SU-DHL-6 (cell line): ENCODE measurements around the gene AGBL4.
"Not testable (repeated sequence)": the region's sequence is repeated elsewhere in the genome, so short reads cannot be mapped to it uniquely, and the experiment has no call there.

Source experiments
- EZH2phosphoT487 ChIP-seq: fragments of 200-600 bp; sonication (generic), shearing (Covaris generic); conservative IDR thresholded peaks from 2 replicates; pipeline ENCODE4 v1.6.1; 2018; ENCODE audit warnings: mild to moderate bottlenecking, antibody characterized with exemption, low read length, moderate library complexity, mixed read lengths
- TF ChIP-seq, protein P1 (sequence below): fragments of 200-600 bp; sonication (generic); IDR thresholded peaks from one replicate; pipeline ENCODE4 v1.5.1; 2017; ENCODE audit warnings: antibody characterized with exemption, mild to moderate bottlenecking, low read length, moderate library complexity; ENCODE audit not compliant: insufficient read depth, poor library complexity, severe bottlenecking

DNA sequence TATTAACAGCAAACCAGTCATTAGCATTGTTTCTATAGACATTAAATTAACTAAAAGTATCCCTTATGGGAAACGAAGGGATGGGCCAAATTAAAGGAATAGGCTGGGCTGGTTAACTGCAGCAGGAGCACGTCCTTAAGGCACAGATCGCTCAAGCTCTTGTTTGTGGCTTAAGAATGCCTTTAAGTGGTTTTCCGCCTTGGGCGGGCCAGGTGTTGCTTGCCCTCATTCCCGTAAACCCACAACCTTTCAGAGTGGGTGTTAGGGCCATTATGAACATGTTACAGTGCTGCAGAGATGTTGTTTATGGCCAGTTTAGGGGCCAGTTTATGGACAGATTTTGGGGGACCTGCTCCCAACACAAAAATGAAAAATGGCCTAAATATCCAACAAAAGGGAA lies 1503.9 kb downstream of the AGBL4 start:
- TF ChIP-seq, protein P1, sequence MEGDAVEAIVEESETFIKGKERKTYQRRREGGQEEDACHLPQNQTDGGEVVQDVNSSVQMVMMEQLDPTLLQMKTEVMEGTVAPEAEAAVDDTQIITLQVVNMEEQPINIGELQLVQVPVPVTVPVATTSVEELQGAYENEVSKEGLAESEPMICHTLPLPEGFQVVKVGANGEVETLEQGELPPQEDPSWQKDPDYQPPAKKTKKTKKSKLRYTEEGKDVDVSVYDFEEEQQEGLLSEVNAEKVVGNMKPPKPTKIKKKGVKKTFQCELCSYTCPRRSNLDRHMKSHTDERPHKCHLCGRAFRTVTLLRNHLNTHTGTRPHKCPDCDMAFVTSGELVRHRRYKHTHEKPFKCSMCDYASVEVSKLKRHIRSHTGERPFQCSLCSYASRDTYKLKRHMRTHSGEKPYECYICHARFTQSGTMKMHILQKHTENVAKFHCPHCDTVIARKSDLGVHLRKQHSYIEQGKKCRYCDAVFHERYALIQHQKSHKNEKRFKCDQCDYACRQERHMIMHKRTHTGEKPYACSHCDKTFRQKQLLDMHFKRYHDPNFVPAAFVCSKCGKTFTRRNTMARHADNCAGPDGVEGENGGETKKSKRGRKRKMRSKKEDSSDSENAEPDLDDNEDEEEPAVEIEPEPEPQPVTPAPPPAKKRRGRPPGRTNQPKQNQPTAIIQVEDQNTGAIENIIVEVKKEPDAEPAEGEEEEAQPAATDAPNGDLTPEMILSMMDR, result not testable (repeated sequence)
- TF ChIP-seq EZH2phosphoT487, result not testable (repeated sequence)
